ENCODE results near the gene ZNF394.

The ZNF394 gene

DNA sequence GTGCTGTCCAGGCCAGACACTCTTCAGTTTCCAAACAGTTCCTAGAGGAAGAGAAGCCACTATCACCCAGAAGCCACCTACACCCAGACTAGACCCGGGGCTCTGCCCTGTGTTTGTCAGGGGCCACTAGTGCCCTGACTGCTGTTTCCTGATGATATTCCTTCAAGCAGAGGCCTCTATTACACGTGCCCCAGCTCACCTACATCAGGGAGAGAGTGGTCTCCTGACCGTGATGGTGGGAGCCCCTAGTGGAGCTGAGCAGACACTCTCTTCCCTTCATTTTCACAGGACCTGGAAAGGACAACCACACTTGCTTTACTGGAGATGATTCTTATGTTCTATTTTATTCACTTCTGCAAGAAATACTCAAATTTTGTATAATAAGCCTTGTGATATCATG is 9.2 kb downstream of the ZNF394 start:
- no peak for DNase-seq

DNA sequence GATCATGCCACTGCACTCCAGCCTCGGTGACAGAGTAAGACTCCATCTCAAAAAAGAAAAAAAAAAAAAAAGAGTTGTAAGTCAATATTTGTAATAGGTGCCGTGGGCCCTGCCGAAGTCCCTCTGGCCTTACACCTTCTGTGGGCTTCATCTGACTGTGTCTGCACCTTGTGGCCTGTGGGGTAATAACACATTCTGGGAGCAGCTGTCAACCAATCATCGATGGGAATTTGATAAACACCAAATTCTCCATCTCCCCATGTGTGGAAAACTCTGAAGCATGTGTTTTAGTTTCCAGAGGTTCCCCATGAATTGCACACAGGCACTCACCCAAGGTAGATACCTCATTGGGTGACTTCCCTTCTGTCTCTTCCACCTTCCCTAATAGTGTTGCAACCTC is 10.8 kb downstream of the ZNF394 start:
- no peak for DNase-seq

DNA sequence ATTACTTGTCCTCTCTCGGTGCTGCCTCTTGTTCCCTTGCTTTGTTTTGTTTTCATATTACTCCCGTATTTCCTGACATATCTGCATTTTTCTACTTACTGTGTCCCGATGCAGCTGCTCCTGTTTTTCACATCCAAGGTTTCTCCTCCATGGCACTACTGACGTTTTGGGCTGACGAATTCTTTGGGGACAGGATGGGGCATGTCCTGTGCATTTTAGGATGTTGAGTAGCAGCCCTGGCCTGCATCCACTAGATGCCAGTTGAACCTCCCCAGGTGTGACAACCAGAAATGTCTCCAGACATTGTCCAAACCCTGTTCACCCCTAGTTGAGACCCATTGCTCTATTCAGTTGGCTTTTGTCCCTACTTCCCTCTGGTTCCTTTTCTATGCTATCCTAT is 15.0 kb downstream of the ZNF394 start:
- no peak for DNase-seq

DNA sequence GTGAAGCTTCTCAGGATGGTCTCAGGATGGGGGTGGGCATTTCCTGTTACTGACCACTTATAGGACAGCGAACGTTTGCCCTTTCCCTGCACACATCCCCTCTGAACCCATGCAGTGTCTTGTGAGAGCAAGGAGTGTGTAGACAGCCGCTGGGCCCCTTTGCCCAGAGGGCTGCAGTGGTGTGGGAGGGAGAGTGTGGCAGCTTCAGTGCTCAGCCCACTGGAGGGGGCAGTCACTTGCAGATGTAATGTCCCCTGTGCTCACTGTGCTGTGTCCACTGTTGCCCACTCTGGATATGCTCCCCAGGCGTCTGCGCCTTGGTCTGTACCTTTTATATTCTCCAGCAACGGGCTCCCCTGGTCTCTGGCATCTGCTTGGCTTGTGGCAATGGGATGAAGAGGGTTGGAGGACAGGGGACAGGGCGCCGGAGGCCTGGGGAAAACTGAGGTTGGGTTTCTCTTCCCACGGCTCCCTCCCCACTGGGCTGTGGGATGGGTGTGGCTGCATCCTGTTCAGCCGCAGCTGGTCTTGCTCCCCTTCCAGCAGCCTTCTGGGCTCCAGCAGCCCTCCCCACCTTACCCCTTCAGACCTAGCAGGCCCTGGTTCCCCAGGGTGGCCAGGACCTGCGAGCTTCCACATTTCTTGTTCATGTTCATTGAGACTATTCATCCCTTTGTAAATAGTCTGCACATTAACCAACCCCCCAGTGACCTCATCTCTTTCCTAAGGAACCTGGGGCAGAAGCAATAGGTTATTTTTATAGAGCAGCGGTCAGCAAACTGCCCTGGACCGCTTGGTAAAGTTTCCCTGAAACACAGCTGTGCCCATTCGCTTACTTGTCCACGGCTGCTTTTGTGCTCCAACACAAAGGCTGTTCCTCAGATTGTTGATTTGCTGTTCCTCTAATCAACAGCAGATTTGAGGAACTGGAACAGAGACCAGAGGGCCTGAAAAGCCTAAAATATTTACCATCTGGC is 21.3 kb downstream of the ZNF394 start:
- DNase-seq, result no peak

DNA sequence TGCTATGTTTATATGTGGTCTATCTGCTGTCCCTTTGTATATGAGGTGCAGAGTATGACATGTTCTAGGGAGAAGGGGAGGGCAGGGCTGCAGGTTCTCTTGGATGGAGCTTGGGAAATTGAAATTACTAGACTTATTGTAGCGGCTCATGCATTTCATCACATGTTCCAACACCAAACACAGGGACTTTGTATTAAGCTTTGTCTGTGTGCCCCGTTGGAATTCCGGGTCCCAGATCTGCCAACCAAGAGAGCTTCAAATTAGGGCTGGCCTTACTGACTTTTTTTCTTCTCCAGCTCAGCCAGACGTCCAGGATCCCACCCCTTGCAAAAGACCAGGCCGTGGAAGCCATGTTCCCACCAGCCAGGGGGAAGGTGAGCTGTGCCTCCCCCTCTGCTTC is 24.0 kb downstream of the ZNF394 start:
- DNase-seq, result no peak

DNA sequence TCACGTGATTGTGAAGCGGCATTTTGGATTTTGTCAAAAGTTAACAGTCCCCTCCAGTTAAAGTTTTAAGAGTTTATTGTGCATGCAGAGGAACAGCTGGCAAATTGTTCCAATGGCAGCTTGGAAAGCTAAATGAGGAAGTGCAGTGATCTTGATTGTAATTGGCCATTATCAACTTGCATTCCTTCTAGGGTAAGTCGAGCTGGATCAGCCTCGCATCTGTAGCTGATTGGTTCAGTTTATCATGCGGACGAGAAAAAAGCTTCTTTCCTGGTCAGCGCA is 26.8 kb downstream of the ZNF394 start:
- no peak for DNase-seq

DNA sequence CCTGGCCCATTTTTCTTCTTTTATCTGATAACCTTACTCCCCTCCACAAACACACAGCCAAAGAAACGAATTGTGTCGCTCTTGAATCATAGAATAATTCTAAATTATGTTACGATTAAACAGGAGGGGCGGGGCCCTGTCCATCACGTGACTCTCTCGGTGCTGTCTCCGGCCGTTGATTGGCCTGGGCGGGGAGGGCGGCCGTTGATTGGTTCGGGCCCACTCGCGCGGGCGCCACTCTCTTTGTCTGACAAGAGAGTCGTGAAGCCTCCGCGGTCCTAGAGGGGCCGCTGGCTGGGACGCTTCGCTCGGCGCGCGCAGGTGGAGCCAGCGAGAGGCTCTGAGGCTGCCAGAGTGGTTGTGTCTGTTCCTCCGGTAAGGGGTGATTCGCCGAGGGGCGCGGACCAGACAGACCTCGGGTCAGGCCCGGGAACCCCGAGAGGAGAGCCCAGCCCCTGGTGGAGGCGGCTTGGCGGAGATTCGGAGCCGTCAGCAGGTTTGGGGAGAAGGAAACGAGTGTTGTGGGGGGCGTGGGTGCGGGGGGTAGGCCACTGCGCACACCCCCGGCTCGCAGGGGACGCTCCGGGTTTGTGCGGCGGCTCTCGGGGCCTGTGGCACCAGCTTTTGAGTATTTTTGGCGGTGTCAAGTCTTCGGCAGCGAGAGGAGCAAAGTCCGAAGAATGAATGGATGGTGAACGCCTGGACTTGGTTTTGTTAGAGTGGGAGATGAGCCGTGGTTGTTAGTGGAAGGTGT is 27.3 kb downstream of the ZNF394 start, which contains the start of gene ZNF789:
Gene ZNF789 (plus strand): TSS at position 330 of the 754 bp plus-strand sequence. CDS start 3,567 bp downstream, outside the sequence.
- DNase-seq, result peak; percentile 97

DNA sequence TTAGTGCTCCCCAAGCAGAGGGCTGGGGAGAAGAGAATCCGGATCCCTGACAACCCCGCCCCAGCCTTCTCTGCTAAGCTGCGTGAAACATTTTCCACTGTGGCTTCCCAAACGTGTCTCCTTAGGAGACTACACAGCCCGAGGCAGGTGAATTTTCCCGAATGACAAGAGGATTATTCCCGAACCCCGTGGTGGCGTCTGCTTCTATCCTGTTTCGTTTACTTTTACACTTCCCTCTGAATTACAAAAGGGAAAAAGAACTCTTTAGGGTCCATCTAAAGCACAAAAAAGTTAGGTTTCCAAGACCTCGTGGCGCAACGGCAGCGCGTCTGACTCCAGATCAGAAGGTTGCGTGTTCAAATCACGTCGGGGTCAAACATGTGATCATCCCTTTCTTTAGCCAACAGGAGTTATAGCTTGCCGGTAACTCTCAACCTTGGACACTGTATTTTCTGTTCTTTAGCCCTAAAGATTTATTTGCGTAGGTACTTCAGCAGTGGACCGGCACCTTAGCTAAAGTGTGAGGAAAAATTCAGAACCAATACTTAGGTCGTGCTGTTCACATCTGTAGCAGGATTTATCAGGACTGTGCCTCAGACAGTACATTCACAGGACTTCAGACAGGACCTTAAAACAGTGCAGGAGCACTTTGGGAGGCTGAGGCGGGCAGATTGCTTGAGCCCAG is 30.6 kb downstream of the ZNF394 start:
- no peak for DNase-seq

- DNase-seq, result no peak
Measured at GRCh38 chr7:99468336-99468918, 31.7 kb downstream of the ZNF394 start.

DNA sequence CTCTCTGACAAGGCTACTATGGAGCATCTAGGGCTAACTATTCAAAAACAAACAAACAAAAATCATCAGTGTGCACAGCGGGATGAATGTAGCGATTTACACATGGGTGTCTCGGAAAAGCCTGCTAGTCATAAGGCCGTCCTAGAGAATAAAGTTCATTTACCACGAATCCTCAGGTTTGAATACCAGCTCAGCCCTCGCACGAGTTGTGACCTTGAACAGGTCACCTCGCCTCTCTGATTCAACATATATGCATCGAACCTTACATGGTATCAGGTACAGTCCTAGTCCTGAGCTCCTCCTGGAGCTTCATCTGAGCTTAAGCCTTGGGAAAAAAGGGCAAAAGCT is 34.7 kb downstream of the ZNF394 start:
- DNase-seq, result no peak

- DNase-seq, result no peak
Measured at GRCh38 chr7:99461221-99461620, 38.9 kb downstream of the ZNF394 start.

GRCh38 chr7:99460651-99461050 is 39.4 kb downstream of the ZNF394 start:
- no peak for DNase-seq

DNA sequence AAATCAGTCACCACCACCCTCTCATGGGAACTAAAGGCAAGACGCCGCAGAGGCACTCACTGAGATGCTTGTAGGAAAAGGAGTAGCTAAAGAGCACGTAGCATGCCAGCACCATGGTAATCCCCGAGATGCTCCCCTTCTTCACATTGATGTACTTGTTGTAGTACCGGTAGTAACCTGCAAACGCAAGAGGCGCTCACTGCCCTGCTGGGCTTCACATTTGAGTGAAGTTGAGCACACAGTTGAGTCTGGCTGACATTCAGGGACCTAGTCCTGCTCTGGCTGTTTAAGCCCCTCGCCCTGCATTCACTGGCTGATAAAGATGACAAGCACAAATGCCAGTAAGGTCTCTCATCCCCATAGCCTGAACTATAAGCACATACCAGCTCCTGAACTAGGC is 41.0 kb downstream of the ZNF394 start:
- no peak for DNase-seq

DNA sequence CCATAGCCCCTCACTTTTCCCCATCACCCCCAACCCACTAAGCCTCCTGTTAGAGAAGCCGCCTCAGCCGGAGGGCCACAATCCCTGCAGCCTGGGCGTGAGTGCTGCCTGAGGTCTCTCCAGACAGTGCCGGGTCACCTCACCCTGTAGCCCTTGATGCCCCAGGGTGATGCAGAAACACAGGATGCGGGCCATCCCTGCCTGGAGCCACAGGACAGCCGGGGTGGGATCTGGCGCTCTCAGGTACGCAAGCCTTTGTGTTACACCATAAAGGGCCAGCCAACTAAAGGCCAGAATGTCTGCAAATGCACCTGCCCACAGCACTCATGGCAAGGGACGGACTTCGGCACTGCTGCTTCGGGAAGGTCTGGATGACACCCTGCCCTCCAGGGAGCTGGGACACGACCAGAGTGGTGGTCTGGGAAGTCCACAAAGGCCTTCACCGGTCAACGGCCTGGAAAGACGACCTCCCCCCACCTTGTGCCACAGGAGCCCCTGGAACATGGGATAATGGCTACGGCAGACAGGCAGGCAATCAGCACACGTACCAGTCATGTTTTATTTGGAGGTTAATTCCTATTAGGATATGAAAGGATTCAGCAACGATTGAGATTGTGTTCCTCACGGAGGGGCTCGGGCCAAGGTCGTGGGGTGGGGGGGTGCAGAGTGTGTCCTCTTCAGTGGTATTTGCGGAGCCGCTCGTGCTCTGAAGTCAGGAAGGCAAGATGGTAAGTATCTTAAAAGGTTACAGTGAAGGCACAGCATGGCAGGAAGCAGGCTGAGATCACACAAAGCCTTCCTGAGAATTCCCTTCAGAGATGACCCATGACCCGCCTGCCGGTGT is 42.2 kb downstream of the ZNF394 start:
- no peak for DNase-seq

- DNase-seq, result no peak
Measured at GRCh38 chr7:99457050-99457649, 42.9 kb downstream of the ZNF394 start.

GRCh38 chr7:99456288-99456687 is 43.8 kb downstream of the ZNF394 start:
- no peak for DNase-seq

GRCh38 chr7:99455874-99456273 is 44.2 kb downstream of the ZNF394 start:
- no peak for DNase-seq

GRCh38 chr7:99453105-99453504 is 47.0 kb downstream of the ZNF394 start:
- no peak for DNase-seq

DNA sequence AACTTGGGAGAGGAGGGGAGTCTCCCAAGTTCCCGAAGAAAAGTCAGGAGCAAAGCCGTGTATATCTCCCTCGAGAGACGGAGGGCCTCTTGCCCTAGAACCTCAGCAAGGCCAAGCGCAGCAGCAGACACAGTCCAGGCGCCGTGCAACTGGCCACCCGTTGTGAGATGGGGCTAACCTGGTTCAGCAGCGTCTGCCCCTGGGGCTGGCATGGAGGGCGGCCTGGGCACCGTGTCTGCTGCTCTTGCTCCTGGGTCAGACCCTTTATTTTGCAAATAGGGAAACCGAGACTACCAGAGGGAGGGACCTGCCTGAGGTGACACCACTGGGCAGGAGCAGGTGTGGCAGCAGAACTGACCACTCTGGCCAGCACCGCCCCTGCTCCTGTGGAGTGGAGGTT is 47.5 kb downstream of the ZNF394 start:
- DNase-seq, result no peak

- DNase-seq, result no peak
Measured at GRCh38 chr7:99451936-99452335, 48.1 kb downstream of the ZNF394 start.

- DNase-seq, result no peak
Measured at GRCh38 chr7:99449326-99449725, 50.8 kb downstream of the ZNF394 start.

- DNase-seq, result no peak
Measured at GRCh38 chr7:99448855-99449254, 51.2 kb downstream of the ZNF394 start.

Data from NK-92 treated with Interleukin-12 subunit alpha and Interleukin-12 subunit beta, amount 100 ng/mL, for 24 hours (cell line).